ENCODE data around the gene DNAAF3.

DNA sequence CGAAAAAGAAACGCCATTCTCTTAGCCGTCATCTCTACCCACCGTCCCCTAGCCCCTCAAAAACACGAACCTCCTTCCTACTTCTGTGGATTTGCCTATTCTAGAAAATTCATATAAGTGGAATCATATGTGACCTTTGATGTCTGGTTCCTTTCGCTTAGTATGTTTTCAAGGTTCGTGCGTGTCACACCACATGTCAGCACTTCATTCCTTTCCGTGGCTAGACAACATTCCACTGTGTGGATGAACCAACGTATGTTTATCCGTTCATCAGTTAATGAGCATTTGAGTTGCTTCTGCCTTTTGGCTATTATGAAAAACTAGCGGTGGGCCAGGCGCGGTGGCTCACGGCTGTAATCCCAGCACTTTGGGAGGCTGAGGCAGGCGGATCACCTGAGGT is 35.0 kb downstream of the DNAAF3 start:
- TF ChIP-seq RAD21 (IDR thresholded peaks at IDR 0.05; ENCODE audit: low read depth) (no peak), EP300 (IDR thresholded peaks at IDR 0.05; ENCODE audit: borderline replicate concordance) (no peak), YY1 (IDR thresholded peaks at IDR 0.05; ENCODE audit: low read depth) (no peak), EGR1 (IDR thresholded peaks at IDR 0.05) (no peak), CREB1 (IDR thresholded peaks at IDR 0.05; ENCODE audit: low read depth) (no peak), FOXM1 (IDR thresholded peaks at IDR 0.05; ENCODE audit: borderline replicate concordance, low read depth) (no peak), TAF1 (IDR thresholded peaks at IDR 0.05; ENCODE audit: low read depth) (no peak), NFIC (IDR thresholded peaks at IDR 0.05) (no peak)
- TF ChIP-seq, protein P1, sequence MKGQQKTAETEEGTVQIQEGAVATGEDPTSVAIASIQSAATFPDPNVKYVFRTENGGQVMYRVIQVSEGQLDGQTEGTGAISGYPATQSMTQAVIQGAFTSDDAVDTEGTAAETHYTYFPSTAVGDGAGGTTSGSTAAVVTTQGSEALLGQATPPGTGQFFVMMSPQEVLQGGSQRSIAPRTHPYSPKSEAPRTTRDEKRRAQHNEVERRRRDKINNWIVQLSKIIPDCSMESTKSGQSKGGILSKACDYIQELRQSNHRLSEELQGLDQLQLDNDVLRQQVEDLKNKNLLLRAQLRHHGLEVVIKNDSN (IDR thresholded peaks at IDR 0.05): no peak
- TF ChIP-seq, protein P2, sequence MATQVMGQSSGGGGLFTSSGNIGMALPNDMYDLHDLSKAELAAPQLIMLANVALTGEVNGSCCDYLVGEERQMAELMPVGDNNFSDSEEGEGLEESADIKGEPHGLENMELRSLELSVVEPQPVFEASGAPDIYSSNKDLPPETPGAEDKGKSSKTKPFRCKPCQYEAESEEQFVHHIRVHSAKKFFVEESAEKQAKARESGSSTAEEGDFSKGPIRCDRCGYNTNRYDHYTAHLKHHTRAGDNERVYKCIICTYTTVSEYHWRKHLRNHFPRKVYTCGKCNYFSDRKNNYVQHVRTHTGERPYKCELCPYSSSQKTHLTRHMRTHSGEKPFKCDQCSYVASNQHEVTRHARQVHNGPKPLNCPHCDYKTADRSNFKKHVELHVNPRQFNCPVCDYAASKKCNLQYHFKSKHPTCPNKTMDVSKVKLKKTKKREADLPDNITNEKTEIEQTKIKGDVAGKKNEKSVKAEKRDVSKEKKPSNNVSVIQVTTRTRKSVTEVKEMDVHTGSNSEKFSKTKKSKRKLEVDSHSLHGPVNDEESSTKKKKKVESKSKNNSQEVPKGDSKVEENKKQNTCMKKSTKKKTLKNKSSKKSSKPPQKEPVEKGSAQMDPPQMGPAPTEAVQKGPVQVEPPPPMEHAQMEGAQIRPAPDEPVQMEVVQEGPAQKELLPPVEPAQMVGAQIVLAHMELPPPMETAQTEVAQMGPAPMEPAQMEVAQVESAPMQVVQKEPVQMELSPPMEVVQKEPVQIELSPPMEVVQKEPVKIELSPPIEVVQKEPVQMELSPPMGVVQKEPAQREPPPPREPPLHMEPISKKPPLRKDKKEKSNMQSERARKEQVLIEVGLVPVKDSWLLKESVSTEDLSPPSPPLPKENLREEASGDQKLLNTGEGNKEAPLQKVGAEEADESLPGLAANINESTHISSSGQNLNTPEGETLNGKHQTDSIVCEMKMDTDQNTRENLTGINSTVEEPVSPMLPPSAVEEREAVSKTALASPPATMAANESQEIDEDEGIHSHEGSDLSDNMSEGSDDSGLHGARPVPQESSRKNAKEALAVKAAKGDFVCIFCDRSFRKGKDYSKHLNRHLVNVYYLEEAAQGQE (IDR thresholded peaks at IDR 0.05; ENCODE audit: low read depth): no peak
